IPS-18a (cell line): ENCODE measurements around the gene IFT20.
A peak's percentile ranks its signal among the peaks of the same experiment; 100 is the strongest.

Experiments
- H3K27ac ChIP-seq: one replicate; pipeline ENCODE4 v1.5.1; 2013; ENCODE audit warnings: low read length
- H3K27me3 ChIP-seq: one replicate; pipeline ENCODE4 v1.6.1; 2013; ENCODE audit warnings: mild to moderate bottlenecking, low read length; ENCODE audit not compliant: control insufficient read depth, insufficient read depth
- H3K36me3 ChIP-seq: one replicate; pipeline ENCODE4 v1.6.1; 2013; ENCODE audit warnings: low read depth, low read length; ENCODE audit not compliant: control insufficient read depth
- H3K4me1 ChIP-seq: one replicate; pipeline ENCODE4 v1.6.1; 2013; ENCODE audit warnings: low read depth, low read length; ENCODE audit not compliant: control insufficient read depth
- H3K4me3 ChIP-seq: one replicate; pipeline ENCODE4 v1.5.1; 2013; ENCODE audit warnings: low read length
- H3K9ac ChIP-seq: one replicate; pipeline ENCODE4 v1.6.1; 2013; ENCODE audit warnings: mild to moderate bottlenecking, low read length, moderate library complexity
- H3K9me3 ChIP-seq: one replicate; pipeline ENCODE4 v1.6.1; 2013; ENCODE audit warnings: low read depth, low read length; ENCODE audit not compliant: control insufficient read depth

IFT20 gene

DNA sequence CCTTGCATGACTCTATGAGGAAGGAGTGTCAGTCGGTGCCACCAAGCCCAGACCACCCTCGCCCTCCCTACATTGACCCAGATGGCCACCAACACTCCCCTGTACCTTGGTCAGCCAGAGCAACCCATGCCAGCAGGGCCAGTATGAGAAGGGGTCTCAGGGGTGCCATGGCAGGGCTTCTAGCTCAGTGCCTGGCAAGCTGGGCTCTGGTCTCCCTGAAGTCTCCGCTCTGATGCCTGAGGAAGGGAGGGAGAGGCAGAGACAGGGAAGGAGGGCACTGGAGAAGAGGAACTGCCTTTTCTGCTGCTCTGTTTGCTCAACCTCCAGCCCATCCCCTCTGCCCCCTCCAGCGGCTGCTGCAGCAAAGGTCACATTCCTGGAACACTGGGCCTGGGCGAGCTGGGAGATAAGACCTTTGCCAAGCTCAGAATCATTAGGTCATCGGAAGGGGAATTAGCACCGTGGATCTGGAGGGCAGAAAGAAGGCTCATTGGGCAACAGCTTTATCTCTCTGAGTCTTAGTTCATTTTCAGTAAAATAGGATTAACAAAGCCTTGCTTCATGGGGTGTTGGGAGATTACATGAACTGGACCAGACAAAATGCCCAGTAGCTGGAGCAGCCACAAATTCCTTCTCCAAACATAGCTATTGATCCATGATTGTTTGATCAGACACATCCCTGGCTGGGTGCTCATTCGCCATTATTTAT, 34.9 kb upstream of the IFT20 start, which contains the start of gene VTN:
Gene VTN (minus strand): TSS at position 273 of the 709 bp plus-strand sequence. CDS start 104 bp downstream, at position 169.
- Histone ChIP-seq H3K36me3 (no peaks in the 10 kb centered on the region), H3K4me3 (peak within 1 kb of the TSS; percentile 56), H3K27me3 (peaks cover 19% of the 10 kb centered on the region), H3K9ac (no peak within 1 kb of the TSS), H3K4me1 (peaks cover 12% of the 10 kb centered on the region), H3K27ac (no peak within 1 kb of the TSS), H3K9me3 (no peaks in the 10 kb centered on the region)

DNA sequence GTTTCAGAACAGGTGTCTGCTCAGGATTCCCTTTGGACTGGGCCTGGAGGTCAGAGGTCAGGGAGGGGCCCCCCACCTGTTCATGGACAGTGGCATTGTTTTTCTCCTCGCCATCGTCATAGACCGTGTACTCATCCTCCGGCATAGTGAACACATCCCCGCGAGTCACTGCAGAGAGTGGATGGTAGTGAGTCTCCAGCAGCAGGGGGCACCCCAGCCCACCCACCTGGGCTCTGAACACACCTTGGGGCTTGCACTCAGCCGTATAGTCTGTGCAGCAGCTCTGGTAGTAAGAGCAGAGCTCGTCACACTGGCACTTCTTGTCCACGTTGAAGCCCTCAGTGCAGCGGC, 34.4 kb upstream of the IFT20 start:
- Histone ChIP-seq H3K4me1 (peaks cover 12% of the 10 kb centered on the region), H3K9me3 (no peaks in the 10 kb centered on the region), H3K27me3 (peaks cover 19% of the 10 kb centered on the region), H3K27ac (no peak overlapping the region), H3K36me3 (no peaks in the 10 kb centered on the region), H3K4me3 (no peak overlapping the region), H3K9ac (no peak overlapping the region)

DNA sequence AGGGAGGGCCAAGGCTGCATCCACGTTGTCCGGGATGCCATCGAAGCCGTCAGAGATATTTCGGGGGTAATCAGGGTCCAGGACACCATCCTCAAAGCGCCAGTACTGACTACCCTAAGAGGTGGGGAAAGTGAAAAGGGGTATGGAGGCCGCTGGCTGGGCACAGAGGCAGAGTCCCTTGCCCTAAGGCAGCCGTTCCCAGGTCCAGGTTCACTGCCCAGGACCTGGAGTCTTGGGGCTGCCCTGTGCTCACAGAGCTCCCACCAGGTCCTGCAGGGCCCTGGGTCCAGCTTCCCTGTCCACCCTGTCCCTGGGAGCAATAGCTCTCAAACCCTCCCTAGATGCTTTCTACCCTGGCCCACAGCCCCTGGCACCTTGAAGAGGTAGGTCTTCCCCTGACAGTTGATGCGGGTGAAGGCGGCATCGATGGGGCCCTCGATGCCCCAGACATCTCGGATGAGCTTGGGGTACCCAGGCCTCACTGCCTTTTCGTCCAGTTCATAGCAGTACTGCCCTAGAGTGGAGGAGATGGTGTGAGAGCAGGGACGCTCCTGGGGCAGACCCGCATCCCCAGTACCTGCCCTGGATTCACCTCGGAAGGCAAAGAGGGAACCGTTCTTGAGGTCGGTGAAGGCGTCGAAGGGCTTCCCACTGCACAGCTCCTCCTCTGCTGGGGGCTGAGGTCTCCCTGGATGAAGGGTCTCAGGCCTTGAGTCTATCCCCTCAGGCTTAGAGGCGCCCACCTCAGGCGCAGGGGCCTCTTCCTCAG, 33.8 kb upstream of the IFT20 start:
- Histone ChIP-seq H3K9me3 (no peaks in the 10 kb centered on the region), H3K36me3 (no peaks in the 10 kb centered on the region), H3K27me3 (peaks cover 19% of the 10 kb centered on the region), H3K4me3 (no peak overlapping the region), H3K27ac (no peak overlapping the region), H3K9ac (no peak overlapping the region), H3K4me1 (peaks cover 12% of the 10 kb centered on the region)

DNA sequence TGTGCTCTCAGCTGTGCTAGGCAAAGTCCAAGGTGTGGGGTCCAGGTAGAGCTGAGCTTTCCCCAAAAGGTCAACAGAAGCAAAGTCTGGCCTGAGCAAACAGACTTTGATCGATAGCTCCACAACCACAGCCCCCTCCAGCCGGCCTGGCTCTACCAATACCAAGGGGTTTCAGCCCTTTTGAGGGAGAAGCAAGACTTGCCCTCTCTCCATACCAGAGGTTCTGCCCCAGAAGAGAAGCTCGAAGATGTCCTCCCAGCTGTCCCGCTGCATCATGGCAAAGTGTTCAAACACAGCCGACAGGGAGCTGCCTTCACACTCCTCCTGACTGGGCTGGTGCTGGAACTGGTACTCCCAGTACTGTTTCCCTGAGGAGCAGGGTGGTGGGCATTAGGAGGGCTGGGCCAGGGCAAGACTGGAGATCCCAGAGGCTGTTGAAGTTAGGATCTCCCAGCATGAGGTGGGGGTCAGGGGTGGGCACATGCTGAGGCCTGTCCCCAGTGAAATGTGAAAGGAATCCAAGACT, 33.1 kb upstream of the IFT20 start:
- Histone ChIP-seq H3K27ac (no peak overlapping the region), H3K27me3 (peaks cover 12% of the 10 kb centered on the region), H3K4me3 (no peak overlapping the region), H3K4me1 (peaks cover 12% of the 10 kb centered on the region), H3K9me3 (no peaks in the 10 kb centered on the region), H3K9ac (no peak overlapping the region), H3K36me3 (peaks cover 2% of the 10 kb centered on the region)

DNA sequence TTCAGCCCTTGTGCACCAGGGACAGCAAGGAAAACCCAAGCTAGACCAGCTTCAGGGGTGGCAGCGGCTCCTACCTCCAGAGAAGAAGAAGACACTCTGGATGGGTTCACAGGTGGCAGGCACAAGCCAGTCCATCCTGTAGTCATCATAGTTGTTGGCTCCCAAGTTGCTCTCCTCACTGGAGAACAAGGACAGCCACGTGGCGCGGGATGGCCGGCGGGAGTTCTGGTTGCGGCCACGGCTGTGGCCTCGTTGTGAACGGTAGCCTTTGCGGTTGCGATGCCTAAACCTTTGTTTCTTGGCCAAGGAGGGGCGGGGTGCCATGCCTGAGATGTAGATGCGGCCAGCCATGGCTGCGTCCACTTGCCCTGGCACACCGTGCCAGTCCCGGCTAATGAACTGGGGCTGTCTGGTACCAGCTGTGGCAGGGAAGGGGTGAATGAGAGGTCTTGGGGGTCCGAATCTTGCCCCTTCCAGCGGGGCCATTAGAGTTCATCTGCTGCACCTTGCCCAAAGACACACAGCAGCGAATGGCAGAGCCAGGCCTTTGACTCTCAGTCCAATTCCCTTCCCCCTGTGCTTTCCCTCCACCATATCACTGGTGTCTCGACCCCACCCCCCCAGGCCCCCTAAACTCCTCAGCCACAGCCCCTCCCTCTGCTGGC, 32.5 kb upstream of the IFT20 start:
- Histone ChIP-seq H3K27ac (no peak overlapping the region), H3K9me3 (no peaks in the 10 kb centered on the region), H3K9ac (no peak overlapping the region), H3K4me1 (peaks cover 12% of the 10 kb centered on the region), H3K4me3 (no peak overlapping the region), H3K27me3 (peaks cover 6% of the 10 kb centered on the region), H3K36me3 (peaks cover 8% of the 10 kb centered on the region)

DNA sequence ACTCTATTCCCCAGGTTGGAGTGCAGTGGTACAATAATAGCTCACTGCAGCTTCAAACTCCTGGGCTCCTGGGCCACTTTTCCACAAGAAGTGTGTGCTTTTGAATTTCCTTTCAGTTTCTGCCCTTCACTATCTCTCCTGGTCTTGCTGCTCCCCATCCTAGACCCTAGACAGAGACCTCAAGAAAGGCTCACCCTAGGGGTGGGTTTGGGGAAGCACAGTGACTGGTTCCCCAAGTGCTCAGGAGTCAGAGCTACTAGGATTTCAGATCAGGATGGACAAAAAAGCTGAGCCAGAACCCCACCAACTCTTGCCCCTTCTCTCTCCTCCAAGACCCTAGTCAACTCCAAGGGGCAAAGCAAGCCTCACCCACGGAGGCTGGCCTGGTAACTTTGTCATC, 31.3 kb upstream of the IFT20 start:
- Histone ChIP-seq H3K9me3 (no peaks in the 10 kb centered on the region), H3K4me3 (no peak overlapping the region), H3K27ac (no peak overlapping the region), H3K9ac (no peak overlapping the region), H3K27me3 (no peaks in the 10 kb centered on the region), H3K4me1 (peaks cover 12% of the 10 kb centered on the region), H3K36me3 (peaks cover 18% of the 10 kb centered on the region)

DNA sequence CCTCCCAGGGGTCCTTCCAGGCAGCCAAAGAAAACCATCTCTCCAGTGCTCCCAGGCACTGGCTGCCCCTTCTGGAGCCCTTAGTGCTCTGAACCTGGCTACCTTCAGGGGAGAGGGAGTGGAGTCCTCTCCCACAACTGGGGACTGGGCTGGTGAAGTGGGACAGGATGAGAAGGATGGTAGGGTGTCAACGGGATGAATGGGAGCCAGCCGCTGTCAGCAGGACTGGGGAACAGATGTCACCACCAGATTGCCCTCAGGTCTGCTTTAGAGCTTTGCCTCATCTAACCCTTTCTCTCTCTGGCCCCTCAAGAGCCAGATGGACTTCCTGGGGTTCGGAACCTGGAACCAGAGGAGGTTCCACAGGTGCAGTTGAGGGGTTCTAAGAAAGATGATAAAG, 30.2 kb upstream of the IFT20 start:
- peaks cover 29% of the 10 kb centered on the region for H3K36me3 ChIP-seq
- H3K27me3 ChIP-seq = no peaks in the 10 kb centered on the region
- H3K9ac ChIP-seq = no peak overlapping the region
- H3K9me3 ChIP-seq = no peaks in the 10 kb centered on the region
- no peak overlapping the region for H3K4me3 ChIP-seq
- no peak overlapping the region for H3K27ac ChIP-seq
- peaks cover 6% of the 10 kb centered on the region for H3K4me1 ChIP-seq

DNA sequence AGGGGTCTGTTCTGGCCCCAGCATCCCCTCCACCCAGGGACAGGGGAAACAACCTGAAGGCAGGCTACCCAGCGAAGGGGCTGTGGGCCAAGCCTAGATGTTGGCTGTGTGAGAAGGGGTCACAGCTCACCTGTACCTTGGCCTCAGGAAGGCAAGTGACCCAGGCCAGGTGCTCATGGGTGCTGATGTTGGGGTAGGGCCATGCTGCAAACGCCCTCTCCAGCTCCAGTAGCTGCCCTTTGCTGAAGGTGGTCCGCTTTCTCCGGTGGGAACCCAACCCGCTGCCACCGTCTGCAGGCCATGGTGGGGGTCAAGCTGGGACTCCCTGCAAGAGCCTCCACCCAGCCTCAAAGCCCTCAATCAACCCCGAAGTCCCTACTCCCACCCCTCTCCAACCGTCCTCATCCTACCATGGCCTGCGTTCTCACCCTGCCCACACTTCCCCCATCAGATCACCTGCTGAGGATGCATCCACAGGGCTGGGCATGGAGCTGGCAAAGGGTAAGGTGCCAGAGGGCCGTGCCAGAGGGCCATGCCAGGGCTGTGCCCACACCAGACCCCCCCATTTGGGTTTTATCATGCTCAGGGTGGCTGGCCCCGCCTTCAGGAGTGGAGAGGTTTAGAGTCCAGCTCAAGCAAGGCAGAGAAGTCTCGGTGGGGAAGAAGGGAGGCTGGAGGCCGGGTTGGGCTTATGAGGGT, 29.5 kb upstream of the IFT20 start, which contains the start of gene SEBOX:
Gene SEBOX (minus strand): TSS at position 535 of the 699 bp plus-strand sequence. CDS start 48 bp downstream, at position 487.
- Histone ChIP-seq H3K4me3 (no peak within 1 kb of the TSS), H3K36me3 (peaks cover 35% of the 10 kb centered on the region), H3K27me3 (no peaks in the 10 kb centered on the region), H3K9me3 (no peaks in the 10 kb centered on the region), H3K4me1 (no peaks in the 10 kb centered on the region), H3K27ac (no peak within 1 kb of the TSS), H3K9ac (no peak within 1 kb of the TSS)

DNA sequence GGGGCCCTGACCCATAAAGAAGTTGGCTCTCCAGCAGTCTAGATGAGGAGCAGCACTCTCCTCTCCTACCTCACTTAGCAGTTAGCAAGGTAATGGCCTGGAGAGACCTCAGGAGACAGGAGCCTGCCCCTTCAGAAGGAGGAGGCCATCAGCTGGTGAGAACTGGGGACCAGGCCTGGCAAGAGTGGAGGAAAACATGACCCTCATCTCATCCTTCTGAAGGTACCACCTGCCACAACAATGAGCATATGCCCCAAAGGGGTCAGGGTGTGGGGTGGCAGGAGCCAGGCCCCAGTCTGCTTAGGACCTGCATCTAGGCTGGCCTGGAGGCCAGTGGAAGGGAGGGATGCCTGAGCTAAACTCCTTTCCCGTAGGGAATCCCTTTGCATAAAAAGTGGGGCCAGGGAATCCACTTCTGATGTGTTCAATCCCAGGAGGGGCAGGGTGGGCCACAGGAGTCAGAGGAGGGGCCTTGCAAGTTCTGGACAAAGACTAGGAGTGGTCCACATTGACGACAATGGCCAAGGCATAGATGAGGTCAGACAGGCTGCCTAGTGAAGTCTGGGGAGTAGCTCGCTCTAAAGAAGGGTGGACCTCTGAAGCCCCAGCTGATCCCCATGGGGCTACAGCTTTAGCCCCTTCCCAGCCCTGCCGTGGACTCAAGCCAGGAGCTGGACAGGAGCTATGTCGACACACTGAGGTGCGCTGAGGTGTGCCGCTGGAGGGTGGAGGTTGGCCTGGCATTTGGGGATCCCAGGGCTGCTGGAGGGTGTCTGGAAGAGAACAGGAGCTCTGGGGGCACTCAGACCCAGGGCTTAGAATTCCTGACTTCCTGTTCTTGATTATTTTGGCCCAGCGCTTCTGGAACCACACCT, 28.7 kb upstream of the IFT20 start:
- Histone ChIP-seq H3K4me3 (no peak overlapping the region), H3K27me3 (no peaks in the 10 kb centered on the region), H3K4me1 (no peaks in the 10 kb centered on the region), H3K27ac (no peak overlapping the region), H3K9ac (no peak overlapping the region), H3K9me3 (no peaks in the 10 kb centered on the region), H3K36me3 (peaks cover 40% of the 10 kb centered on the region)

DNA sequence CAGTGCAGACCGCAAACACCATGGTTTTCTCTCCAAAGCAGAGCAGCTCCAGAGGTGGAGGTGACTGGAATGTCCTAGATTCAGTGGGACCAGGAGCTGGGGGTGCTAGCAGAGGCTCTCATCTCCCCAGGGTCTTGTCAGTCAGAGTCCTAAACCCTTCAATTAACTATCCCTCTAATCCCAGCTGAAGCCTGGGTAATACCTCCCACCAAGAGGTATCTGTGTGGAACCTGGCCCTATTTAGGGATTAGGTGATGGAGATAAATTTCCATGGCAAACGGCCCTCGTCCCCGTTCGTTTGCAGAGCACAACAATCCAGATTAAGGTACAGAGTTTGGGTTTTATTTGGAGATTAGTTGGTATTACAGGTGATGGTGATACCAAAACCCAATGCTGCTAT, 27.9 kb upstream of the IFT20 start:
- Histone ChIP-seq H3K4me1 (peaks cover 3% of the 10 kb centered on the region), H3K9me3 (no peaks in the 10 kb centered on the region), H3K27me3 (no peaks in the 10 kb centered on the region), H3K36me3 (peaks cover 40% of the 10 kb centered on the region), H3K4me3 (no peak overlapping the region), H3K27ac (no peak overlapping the region), H3K9ac (no peak overlapping the region)
